NCI-H2196 (cell line): Measurements from ENCODE around the gene DELE1.
"Not testable (repeated sequence)": the region's sequence is repeated elsewhere in the genome, so short reads cannot be mapped to it uniquely, and the experiment has no call there.

Experiments
- DNase-seq: peaks from one replicate; lab custom pipeline; 2025; ENCODE audit not compliant: unreplicated experiment; lab: John Stamatoyannopoulos, UW

Gene DELE1

GRCh38 chr5:141883892-141884318, 39.8 kb upstream of the DELE1 start:
- no peak for DNase-seq

- no peak for DNase-seq
Measured at GRCh38 chr5:141889282-141889871, 34.3 kb upstream of the DELE1 start.

GRCh38 chr5:141890429-141890828, 33.2 kb upstream of the DELE1 start:
- not testable (repeated sequence) for DNase-seq

- no peak for DNase-seq
Measured at GRCh38 chr5:141897425-141897824, 26.2 kb upstream of the DELE1 start.

- DNase-seq = no peak
Measured at GRCh38 chr5:141898448-141899049, 25.1 kb upstream of the DELE1 start.

- DNase-seq = no peak
Measured at GRCh38 chr5:141902015-141902814, 21.5 kb upstream of the DELE1 start.

- no peak for DNase-seq
Measured at GRCh38 chr5:141903261-141903660, 20.4 kb upstream of the DELE1 start.

GRCh38 chr5:141904551-141904950, 19.1 kb upstream of the DELE1 start:
- DNase-seq = no peak

GRCh38 chr5:141906517-141906916, 17.2 kb upstream of the DELE1 start:
- DNase-seq = no peak

- DNase-seq = no peak
Measured at GRCh38 chr5:141906972-141907371, 16.7 kb upstream of the DELE1 start.

GRCh38 chr5:141908796-141909195, 14.9 kb upstream of the DELE1 start:
- no peak for DNase-seq

- no peak for DNase-seq
Measured at GRCh38 chr5:141909212-141909611, 14.5 kb upstream of the DELE1 start.

GRCh38 chr5:141910271-141910673, 13.4 kb upstream of the DELE1 start:
- no peak for DNase-seq

- no peak for DNase-seq
Measured at GRCh38 chr5:141913560-141914198, 10.0 kb upstream of the DELE1 start.

- DNase-seq = no peak
Measured at GRCh38 chr5:141914199-141914743, 9.4 kb upstream of the DELE1 start.

- DNase-seq = no peak
Measured at GRCh38 chr5:141914797-141915196, 8.9 kb upstream of the DELE1 start.

GRCh38 chr5:141915881-141916336, 7.8 kb upstream of the DELE1 start:
- no peak for DNase-seq

- no peak for DNase-seq
Measured at GRCh38 chr5:141916522-141916921, 7.1 kb upstream of the DELE1 start.

- DNase-seq = no peak
Measured at GRCh38 chr5:141917760-141918159, 5.9 kb upstream of the DELE1 start.

- DNase-seq = no peak
Measured at GRCh38 chr5:141919218-141920119, 4.2 kb upstream of the DELE1 start.
